NOMO-1 (cell line): ENCODE data around the gene TMEM87B.
"Not testable (repeated sequence)": the region's sequence is repeated elsewhere in the genome, so short reads cannot be mapped to it uniquely, and the experiment has no call there.

Source experiments
- DNase-seq, 2 experiments: peaks; one replicate each; lab custom pipeline; 2025; ENCODE audit not compliant: unreplicated experiment in 2 of 2; lab: John Stamatoyannopoulos, UW

Gene TMEM87B

GRCh38 chr2:112032689-112033465, 22.2 kb upstream of the TMEM87B start:
- DNase-seq, result peak; percentile 28 to 32

GRCh38 chr2:112033600-112033999, 21.5 kb upstream of the TMEM87B start:
- DNase-seq, result no peak

GRCh38 chr2:112034924-112035323, 20.1 kb upstream of the TMEM87B start:
- DNase-seq, result no peak

- no peak for DNase-seq
These were observed 19.3 kb upstream of the TMEM87B start for GRCh38 chr2:112035786-112036185.

- not testable (repeated sequence) for DNase-seq
These were observed 15.5 kb upstream of the TMEM87B start for GRCh38 chr2:112039556-112039955.

- not testable (repeated sequence) for DNase-seq
These were observed 15.0 kb upstream of the TMEM87B start for GRCh38 chr2:112040066-112040465.

GRCh38 chr2:112041460-112041859, 13.6 kb upstream of the TMEM87B start:
- DNase-seq, result not testable (repeated sequence)

GRCh38 chr2:112045446-112046014, 9.5 kb upstream of the TMEM87B start:
- DNase-seq, result no peak

GRCh38 chr2:112046231-112046630, 8.8 kb upstream of the TMEM87B start:
- DNase-seq, result no peak

- no peak for DNase-seq
These were observed 7.4 kb upstream of the TMEM87B start for GRCh38 chr2:112047537-112048235.

GRCh38 chr2:112048236-112048592, 6.9 kb upstream of the TMEM87B start:
- DNase-seq, result no peak

GRCh38 chr2:112048887-112049286, 6.2 kb upstream of the TMEM87B start:
- DNase-seq, result peak; percentile 34 to 69

- DNase-seq, result no peak
These were observed 4.8 kb upstream of the TMEM87B start for GRCh38 chr2:112050316-112050715.

GRCh38 chr2:112053917-112054846, 887 bp upstream of the TMEM87B start:
- DNase-seq, result peak; percentile 95

GRCh38 chr2:112055730-112056625, 909 bp downstream of the TMEM87B start:
- DNase-seq, result peak; percentile 71 to 86

GRCh38 chr2:112056626-112056987, 1.5 kb downstream of the TMEM87B start:
- no peak for DNase-seq

- DNase-seq, result no peak
These were observed 4.6 kb downstream of the TMEM87B start for GRCh38 chr2:112059671-112060070.

- no peak for DNase-seq
These were observed 6.2 kb downstream of the TMEM87B start for GRCh38 chr2:112061299-112061698.

- no peak for DNase-seq
These were observed 6.8 kb downstream of the TMEM87B start for GRCh38 chr2:112061840-112062239.

GRCh38 chr2:112062894-112063293, 7.8 kb downstream of the TMEM87B start:
- DNase-seq, result no peak
